ENCODE results near the gene PLD5.
"Not testable (repeated sequence)": the region's sequence is repeated elsewhere in the genome, so short reads cannot be mapped to it uniquely, and the experiment has no call there.

PLD5 gene

DNA sequence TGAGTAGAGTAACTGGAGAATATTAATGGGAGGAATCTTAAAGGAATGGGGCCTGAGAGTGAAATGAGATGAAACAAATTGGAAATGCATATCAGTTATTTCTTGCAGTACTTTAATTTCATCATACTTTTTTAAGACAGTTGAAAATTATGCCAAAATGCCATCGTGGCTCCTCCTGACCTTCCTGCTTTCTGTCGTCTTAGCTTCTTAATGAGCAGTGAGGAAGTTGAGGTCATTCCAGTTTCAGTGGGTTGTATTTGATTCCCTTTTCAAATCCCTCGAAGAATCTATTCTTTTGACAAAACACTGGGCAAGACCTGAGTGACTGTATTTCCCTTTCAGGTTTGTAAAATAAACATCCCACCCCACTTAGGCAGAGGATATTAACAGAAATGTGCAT lies 390.7 kb downstream of the PLD5 start:
- no peak for DNase-seq

DNA sequence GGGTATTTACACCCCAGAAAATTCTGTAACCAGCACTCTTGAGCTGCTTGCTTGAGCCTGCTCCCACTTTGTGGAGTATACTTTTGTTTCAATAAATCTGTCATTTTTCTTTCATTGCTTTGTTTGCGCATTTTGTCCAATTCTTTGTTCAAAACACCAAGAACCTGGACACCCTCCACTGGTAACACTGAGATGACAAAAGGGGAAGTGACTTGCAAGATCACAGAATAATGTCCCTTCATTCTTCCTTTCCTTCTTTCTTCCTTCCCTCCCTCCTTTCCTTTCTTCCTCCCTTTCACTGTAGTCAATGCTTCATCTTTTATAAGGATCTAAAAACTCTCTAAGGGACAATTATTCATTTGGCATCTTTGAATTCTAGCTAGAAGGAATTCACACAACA lies 391.1 kb downstream of the PLD5 start:
- no peak for DNase-seq

DNA sequence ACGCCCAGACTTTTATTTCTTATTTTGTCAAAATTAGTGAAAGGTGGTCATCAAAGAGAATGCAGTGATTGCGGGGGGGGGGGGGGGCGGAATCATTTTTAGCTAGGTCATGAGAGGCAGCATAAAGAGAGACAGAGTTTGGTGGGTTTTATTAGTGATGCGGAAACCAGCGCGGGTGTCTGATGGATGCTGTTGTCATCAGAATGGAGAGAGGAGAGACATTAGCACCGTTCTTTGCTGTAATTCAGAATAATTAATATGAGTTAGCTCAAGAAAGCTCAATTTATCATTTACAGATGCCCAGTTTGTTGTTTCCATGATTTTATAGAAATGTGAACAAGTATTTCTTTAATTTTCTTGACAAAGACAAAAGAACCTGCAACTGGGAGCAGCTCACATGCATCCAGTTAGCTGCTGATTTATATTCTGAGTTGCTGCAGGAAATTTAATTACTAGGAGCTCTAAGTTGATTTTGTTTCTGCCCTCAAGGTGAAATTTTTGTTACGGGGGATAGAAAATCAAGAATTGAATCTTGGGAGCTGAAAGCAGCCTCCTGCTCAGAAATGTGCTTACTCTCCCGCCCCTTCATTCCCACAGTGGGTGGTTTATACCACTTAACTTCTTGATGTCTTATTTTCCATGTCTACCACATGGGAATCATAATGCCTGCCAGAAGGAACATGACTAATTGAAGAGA lies 392.2 kb downstream of the PLD5 start:
- DNase-seq: no peak

DNA sequence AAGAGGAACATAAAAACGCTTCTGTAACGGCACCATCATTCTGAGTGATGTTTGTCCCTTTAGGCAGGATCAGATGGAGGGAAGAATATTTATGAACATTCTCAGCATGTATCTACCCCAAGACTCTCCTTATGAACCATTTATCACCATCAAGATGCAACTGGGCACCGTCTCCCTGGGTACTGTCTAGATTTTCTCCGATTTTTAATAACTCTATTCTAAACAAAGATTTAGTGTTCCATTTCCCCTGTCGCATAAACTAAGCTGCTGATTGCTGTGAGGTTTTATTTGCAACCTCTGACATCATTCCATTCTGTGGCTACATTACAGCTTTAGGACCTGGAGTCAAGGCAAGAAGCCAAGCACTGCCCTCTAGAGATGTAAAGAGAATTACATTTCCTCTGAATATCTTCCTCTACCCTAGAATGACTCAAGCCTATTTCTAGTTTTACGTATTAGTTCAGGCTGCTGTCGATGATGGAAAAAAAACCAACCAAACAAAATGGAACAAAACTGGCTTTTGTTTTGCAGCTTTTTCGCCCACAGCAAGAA lies 395.5 kb downstream of the PLD5 start:
- DNase-seq: no peak

DNA sequence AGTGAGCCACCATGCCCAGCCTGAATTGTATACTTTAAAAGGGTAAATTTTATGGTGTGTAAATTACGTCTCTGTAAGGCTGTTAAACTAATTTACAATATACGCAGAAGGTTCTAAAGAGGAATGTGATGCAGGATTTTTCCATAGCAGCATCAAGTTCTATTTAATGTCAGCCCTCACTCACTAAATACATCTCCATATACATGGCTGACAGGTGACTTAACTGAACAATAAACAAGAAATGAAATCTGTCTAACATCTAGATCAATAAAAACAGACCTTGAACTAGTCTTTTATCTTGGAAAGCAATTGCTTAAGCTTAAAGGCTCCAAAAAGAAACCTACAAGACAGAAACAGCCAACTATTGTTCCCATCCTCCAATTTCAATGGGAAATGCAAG lies 404.1 kb downstream of the PLD5 start:
- no peak for DNase-seq

DNA sequence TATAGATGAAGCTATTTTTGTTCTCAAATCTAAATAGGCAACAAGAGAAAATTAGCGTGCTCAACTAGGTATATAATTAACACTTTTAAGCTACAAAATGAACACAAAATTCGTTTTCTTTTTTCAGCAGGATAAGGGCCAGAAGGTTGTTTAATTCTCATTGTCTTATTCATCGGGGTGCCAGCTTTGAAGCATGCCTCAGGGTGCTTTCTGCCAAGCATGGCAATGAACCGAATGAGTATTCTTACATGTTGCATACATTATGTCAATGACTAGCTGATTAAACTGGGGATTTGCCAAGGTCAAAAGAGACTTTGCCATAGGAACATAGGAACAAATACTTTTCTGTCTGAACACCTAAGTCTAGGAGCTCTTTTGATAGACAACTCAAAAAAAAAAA lies 423.6 kb downstream of the PLD5 start:
- no peak for DNase-seq

DNA sequence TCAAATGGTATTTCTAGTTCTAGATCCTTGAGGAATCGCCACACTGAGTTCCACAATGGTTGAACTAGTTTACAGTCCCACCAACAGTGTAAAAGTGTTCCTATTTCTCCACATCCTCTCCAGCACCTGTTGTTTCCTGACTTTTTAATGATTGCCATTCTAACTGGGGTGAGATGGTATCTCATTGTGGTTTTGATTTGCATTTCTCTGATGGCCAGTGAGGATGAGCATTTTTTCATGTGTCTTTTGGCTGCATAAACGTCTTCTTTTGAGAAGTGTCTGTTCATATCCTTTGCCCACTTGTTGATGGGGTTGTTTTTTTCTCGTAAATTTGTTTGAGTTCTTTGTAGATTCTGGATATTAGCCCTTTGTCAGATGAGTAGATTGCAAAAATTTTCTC lies 427.2 kb downstream of the PLD5 start:
- DNase-seq: not testable (repeated sequence)

DNA sequence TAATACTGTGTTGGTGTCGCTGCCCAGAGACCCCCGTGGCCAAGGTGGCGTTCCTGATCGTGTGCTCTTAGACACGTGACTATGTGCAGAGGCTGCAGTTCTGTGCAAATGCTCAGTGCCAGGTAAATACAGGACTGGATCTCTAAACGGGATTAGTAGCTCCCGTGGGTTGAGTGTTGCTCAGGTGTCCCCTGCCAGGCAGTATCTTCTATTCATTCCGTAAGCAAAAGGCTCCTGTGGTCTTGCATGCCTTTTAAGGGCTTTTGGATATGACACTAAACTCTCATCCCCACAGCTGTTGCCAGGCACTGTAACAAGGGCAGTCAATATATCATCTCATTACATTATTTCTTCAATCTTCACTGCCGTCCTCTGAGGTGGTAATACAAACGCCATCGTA lies 431.4 kb downstream of the PLD5 start:
- no peak for DNase-seq

DNA sequence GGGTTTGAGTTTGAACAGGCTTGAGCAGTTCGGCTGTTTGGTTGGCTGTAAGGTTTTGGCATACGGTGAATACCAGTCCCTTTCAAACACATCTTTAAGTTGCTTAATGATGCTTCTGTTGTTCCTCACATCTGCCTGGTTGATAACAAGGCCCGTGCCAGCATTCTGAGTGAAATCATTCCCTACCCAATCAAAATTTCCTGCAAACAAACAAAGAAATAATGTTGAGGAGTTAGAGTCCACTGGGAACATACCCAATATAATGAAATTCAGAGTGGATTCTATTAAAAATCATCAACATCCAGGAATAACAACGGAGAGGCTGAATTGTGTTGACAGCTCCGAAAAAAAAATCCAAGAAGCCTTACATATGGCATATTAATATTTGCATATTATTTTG lies 434.6 kb downstream of the PLD5 start:
- DNase-seq: no peak

DNA sequence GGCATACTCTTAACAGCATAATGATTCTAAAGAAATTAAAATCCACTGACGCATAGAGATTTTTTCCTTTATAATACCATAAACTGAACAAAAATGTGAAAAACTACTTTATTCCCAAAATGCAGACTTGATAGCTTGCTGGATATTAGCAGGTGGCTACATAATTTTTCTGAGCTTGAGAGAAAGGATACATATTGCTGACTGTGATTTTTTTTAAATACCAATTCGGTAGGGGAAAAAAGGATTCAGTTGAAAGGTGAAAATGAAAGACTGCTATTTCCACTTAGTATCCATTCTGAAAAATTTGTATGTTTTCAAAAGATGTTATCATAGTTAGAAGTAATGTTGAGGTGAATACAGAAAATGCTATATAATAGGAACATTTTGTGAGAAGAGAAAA lies 435.6 kb downstream of the PLD5 start:
- DNase-seq: no peak

DNA sequence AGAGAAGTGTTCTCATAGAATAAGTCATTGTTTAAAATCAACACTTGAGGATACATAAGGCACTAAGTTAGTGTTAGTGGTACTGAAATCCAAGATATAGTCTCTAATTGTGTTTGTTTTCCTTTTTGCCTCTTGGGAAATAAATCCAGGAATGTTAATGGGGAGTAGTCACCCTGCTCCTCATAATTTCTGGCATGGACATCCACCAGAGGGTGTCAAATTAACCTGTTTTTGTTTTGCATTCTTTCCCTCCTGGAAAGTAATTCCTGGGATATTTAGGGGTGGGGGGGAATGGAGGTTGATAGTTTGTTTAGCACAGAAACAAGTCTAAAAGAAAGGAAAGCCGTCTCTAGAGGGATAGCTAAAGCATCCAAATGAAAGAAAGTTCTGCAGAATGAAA lies 437.8 kb downstream of the PLD5 start:
- no peak for DNase-seq

DNA sequence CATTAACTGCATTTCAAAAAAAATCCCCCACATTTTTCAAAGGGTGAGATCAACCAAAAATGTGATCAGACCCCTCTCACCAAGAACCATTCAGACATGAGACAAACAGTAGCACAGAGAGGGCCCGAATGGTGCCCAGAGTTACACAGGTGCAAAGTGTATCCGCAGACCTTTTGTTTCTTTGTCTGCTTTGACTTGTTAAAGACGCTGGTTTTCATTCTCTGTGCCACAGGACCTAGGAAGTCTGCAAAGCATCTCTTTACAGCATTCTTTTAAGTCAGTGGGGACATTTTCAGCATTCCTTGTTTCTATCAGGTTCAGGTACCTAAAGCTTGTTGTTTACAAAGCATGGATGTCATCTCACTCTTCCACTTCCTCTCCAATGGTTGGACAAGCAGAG lies 438.4 kb downstream of the PLD5 start:
- no peak for DNase-seq

DNA sequence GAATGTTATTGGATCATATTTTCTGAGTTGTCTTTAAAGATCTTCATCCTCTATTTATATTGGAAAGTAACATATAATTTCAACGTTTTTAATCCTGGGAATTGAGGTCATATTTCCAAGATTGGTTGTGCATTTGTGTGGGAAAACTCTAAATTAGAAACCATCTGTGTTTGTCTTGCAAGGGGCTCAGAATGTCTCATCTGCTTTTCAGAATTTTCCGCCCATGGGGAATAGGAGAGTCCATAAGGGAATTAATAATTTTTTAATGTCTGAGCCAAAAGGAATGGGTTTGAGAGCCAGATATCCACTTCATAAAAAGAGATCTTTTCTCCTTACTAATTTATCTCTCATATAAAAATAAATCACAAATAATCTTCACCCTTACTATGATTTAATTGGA lies 440.8 kb downstream of the PLD5 start:
- DNase-seq: no peak

DNA sequence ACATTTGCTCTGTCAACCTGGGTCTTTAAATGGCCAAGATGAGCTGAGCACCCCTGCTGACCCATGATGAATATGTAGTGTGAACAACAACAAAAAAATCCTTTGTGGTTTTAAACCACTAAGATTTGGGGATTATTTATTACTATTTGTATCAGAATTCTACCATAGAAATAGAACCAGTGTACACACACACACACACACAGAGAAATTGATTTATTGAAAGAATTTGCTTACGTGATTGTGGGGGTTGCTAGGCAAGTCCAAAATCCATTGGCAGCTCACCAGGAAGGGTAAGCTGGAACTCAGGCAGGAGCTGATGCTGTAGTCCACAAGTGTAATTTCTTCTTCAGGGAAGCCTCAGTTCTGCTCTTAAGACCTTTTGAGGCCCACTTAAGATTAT lies 443.1 kb downstream of the PLD5 start:
- no peak for DNase-seq

DNA sequence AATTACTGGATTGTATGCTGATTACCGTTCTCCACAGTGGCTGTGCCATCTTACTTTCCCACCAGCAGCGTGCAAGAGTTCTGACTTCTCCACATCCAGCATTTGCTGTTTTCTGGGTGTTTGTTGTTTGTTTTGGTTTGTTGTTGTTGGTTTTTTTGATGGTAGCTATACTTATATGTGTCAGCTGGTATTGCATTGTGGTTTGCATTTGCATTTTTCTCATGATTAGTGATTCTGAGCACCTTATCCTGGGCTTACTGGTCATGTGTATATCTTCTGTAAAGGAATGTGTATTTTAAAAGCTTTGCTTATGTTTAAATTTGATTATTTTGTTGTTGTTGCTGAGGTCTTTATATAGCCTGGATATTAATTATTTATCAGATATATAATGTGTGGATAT lies 458.7 kb downstream of the PLD5 start:
- no peak for DNase-seq

DNA sequence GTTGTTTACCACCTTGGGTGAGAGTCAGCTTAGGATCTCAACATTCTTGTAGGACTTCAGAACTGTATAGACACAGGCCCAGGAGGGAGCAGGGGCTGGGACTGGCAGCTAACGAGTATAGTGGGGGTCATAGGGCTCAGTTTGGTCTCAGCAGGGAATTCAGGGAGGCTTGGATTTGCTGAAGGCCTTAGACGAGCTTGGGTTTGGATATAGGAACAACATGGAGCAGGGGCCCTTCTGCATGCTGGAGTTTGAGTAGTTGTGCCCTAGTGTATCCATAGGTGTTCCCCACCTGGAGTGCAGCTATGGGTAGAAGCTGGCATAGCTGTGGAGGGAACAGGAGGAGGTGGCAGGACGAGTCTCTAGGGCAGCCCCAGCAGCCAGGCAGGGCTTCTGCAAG lies 462.2 kb downstream of the PLD5 start:
- no peak for DNase-seq

DNA sequence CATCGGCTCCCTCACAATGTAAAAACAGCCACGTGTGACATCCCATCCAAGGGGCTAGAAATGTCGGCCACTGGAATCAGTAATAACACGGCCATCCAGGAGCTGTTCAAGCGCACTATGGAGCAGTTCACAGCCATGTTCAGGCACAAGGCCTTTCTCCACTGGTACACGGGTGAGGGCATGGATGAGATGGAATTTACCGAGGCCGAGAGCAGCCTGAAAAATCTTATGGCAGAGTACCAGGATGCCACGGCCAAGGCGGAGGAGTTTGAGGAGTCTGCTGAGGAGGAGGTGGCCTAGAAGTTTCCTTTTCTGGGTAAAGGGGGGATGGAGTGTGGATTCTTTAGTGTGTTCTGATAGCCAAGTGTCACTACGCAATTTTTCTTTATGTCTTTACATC lies 464.5 kb downstream of the PLD5 start:
- DNase-seq: no peak

DNA sequence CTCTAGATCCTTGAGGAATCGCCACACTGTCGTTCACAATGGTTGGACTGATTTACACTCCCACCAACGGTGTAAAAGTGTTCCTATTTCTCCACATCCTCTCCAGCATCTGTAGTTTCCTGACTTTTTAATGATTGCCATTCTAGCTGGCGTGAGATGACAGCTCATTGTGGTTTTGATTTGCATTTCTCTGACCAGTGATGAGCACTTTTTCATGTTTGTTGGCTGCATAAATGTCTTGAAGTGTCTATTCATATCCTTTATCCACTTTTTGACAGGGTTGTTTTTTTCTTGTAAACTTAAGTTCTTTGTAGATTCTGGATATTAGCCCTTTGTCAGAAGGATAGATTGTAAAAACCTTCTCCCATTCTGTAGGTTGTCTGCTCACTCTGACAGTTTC lies 465.9 kb downstream of the PLD5 start:
- DNase-seq: not testable (repeated sequence)

DNA sequence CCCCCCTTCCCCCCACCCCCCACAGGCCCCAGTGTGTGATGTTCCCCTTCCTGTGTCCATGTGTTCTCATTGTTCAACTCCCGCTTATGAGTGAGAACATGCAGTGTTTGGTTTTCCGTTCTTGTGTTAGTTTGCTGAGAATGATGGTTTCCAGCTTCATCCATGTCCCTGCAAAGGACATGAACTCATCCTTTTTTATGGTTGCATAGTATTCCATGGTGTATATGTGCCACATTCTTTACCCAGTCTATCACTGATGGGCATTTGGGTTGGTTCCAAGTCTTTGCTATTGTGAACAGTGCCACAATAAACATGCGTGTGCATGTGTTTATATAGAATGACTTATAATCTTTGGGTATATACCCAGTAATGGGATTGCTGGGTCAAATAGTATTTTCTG lies 466.3 kb downstream of the PLD5 start:
- not testable (repeated sequence) for DNase-seq

DNA sequence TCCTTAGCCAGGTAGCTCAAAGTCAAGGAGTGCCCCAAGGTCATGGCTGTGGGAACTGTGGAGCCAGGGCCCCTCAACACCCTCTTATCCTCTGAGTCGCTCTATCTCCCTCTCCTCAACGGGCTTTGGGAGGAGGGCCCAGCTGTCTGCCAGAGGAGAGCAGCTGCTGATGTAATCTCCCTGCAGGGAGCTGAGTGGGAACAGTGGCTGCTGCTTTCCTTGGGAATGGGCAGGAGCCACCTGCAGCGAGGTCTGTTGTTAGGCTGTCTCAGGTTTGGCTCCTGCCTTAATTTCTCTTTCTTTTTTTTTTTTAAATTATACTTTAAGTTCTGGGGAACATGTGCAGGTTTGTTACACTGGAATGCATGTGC lies 466.8 kb downstream of the PLD5 start:
- no peak for DNase-seq

DNA sequence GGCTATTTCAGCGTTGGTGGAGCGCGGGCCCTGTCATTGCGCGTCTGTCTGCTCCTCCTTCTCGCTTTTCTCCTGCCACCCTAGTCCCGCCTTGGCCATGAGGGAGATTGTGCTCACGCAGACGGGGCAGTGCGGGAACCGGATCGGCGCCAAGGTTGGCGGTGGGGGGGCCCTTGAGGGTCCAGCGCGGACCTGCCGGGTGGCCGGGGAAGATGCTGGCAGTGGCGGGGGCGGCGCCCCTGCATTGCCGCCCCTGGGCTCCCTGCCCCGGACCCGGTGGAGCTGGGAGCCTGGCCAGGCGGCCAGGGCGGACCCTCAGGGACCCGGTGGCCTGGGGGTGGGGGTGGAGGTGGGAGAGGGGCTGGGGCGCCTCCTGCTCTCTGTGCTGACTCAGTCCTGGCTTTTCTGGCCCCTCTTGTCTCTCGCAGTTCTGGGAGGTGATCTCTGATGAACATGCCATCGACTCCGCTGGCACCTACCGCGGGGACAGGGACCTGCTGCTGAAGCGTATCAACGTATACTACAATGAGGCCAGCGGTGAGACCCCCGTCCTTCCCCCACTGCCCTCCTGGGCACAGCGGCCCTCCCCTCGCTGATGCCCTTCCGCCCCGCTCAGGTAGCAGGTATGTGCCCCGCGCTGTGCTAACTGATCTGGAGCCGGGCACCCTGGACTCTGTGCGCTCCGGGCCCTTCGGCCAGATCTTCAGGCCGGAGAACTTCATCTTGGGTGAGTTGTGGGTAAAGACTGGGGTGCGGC lies 467.3 kb downstream of the PLD5 start:
- no peak for DNase-seq

DNA sequence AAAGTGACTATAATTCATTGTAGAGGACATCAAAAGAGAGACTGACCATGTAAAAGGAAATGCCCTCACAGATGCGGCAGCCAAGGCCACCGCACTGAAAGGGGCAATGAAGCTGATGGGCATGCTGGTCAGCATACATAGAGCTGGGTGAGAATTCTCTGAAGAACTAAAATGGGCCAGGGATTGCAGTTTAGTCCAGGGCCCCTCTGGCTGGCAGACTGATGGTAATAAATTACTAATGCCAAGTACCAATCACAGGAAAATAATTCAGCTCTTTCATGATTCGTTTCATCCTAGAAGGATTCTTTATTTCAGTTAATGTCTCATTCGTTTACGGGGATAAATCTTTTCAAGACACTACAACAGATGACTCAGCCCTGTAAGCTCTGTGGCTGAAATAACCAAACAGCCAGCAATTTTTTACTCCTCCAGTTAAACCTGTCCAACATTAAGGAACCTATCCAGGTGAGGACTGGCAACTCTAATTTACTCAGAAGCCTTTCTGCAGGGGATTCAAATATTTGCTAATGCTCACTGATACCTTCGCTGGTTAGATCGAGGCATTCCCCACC lies 468.7 kb downstream of the PLD5 start:
- DNase-seq: no peak

DNA sequence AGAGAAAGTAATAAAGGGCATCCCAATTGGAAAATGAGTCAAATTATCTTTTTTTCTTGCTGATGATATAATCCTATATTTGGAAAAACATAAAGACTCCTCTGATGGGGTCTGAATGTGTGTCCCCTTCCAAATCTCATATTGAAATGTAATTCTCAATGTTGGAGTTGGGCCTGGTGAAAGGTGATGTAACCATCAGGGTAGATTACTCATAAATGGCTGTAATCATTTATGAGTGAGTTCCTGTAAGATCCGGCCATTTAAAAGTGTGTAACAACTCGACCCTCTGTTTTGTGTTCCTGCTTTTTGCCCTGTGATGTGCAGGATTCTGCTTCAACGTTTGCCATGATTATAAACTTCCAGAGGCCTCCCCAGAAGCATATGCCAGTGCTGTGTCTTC lies 481.3 kb downstream of the PLD5 start:
- DNase-seq: no peak

DNA sequence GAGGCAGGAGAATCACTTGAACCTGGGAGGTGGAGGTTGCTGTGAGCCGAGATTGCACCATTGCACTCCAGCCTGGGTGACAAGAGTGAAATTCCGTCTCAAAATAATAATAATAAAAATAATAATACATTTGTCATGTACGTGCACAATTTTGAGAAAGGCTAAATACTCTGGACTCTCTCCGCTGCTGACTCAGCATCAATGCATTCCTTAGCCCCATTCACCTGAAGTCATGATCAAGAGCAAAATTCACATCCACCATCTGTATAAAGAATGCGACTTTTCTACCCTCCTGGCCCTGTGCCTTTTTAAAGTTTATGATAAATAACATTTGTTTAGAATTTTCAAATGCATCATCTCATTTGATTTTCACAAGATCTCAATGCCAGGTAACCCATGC lies 490.1 kb downstream of the PLD5 start:
- DNase-seq: no peak
